ACHN (cell line): ENCODE data around the gene CCDC142.

Source experiments
- DNase-seq: peaks from one replicate; pipeline ENCODE4 v3.0.0-alpha.2; 2015
- in situ Hi-C: cut with HindIII; loops from 2 replicates; pipeline ENCODE4 v1.10.0; 2017; ENCODE audit warnings: low sequenced_read_pairs, low pct_ligation_motif_present, low pct_unique_long_range_greater_than_20kb

Gene CCDC142

DNA sequence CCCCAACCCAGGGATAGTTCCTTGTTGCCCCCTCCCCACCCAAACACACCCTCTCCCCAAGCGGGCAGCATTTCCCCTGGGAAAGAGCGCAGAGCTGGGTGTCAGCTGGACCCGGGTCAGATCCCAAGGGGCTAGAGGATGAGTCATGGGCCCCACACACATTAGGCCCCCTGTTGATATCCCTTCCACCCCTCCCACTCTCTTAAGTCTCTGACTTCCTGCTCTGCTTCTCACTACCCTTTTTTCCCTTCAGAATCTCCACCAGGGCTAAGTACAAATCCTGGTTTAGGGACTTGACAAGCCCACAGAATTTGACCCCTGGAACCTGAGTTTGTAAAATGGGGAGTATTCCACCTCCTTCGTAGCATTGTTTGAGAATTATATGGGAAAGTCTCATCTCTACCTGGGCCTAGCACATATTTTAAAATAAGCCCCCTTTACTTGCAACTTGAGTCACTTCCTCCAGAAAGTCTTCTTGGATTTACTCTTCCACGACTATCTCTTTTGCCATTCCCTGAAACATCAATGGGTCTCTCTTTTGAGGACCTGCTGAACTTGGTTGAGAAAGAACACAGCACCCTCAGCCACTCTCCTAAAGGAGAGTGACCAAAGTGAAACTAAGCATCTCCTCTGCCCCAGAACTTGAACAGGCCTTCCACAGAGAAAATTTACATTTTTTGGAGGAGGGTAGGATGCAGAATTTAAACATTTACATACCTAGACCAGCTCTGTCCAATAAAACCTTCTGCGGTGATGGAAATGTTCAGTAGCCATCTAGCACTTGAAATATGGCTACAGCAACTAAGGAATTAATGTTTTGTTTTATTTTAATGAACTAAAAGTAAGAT lies 45.7 kb downstream of the CCDC142 start:
- in situ Hi-C loops: no loop called here
- no peak for DNase-seq

- DNase-seq: no peak
- in situ Hi-C loops: no loop called here
These were observed 46.5 kb downstream of the CCDC142 start for GRCh38 chr2:74436111-74436805.

GRCh38 chr2:74430502-74430901 lies 52.3 kb downstream of the CCDC142 start:
- in situ Hi-C loops: no loop called here
- no peak for DNase-seq

DNA sequence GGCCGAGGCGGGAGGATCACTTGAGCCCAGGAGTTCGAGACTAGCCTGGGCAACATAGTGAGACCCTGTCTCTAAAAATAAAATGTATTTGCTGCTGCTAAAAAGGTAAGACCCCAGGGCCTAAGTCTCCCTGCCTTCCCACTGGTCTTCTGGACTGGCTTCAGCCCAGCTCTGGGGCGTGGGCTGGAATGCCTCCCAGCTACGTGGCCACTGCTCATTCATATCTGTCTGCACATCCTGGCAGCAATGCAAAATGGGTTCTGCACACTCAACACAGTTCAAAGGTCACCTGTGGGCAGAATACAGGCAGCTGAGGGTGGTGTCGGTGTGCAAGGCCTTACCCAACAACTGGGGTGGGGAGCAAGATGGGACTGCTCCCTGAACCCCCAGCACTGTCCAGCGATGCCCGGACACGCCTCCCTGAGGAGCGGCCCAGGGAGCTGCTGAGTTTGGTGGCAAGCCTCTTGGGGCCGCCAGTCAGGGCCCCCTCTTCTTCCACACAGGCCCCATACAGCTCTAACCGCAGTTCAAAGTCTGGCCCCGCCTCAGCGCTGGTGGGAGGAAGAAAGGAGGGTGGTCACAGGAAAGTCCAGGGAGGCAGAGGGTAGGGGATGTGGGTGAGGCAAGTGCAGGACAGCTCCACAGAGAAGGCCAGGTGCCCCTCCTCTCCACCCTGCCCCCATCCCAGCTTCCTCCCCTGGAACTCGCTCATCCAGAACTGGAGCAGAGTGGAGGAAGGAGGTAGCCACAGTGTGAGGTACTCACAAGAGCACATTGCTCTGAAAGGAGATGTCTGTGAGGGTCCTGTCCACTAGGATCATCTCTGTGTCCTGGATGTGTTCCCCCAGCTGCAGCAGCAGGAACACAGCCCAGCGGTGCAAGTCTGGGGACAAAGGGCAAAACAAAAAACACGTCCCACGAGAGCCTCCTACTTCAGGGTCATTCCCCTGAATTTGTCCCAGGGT lies 53.0 kb downstream of the CCDC142 start:
- DNase-seq: no peak
- in situ Hi-C loops: no loop called here

DNA sequence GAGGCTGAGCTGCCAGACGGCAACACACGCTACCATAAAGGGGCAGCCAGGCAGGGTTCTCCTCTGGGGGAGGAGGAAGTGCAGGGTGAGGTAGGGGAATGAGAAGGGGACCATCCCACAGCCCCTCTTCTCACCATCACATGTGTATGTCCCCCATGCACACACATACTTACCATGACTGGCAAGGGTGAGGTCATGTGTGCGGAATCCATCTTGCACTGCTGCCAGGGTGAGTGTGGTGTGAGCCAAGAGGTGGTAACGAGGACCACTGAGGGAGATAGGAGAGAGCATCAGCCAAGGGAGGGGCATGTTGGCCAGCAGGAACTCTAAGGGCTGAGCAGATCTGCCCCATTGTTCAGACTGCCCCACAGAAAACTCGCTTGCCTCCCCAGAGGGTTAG lies 54.1 kb downstream of the CCDC142 start:
- in situ Hi-C loops: no loop called here
- no peak for DNase-seq

DNA sequence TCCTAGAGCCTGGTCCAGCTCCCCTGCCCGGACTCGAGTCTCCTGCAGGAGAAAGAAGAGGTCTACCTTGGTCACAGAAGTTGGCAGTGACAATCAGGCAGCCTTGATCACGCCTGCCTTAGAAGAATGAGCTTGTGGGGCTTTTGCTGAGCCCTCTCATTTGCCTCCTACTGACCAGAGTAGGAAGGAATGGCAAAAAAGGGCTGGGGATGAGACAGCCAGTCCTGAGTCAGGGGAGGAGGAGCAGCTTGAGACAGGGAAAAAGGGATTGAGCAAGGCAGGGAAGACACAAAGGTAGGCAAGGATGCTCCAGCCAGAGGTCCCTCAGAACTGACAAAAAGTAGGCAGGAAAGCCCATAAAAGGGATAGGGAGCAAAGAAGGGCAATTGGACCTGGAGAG lies 55.2 kb downstream of the CCDC142 start:
- in situ Hi-C loops: no loop called here
- no peak for DNase-seq

DNA sequence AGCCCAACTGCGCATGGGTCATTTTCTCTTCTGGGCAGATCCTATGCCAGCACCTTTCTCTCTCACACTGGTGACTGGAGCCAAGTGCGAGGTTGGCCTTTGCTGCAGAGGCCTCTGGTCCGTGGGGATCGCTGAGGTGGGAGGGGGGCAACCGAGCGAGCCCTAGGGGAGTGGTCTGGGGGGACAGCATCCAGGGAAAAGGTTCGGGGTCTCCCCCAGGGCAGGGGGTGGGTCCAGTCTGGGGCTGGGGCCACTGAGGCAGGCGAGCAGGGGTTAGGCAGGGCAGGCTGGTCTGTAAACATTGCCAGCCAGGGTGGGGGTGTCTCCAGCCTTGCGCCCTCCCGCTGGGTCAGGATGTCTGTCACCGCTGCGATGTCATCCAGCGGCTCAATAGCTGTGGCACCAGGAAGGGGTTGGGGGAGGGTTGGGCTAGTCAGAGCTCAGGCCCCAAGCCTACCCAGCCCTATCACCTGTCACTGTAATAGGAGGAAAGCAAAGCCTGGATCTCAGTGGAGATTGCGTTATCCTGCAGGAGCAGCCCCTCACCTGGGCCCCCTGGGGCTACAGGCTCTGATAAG lies 56.5 kb downstream of the CCDC142 start:
- DNase-seq: no peak
- in situ Hi-C loops: no loop called here

DNA sequence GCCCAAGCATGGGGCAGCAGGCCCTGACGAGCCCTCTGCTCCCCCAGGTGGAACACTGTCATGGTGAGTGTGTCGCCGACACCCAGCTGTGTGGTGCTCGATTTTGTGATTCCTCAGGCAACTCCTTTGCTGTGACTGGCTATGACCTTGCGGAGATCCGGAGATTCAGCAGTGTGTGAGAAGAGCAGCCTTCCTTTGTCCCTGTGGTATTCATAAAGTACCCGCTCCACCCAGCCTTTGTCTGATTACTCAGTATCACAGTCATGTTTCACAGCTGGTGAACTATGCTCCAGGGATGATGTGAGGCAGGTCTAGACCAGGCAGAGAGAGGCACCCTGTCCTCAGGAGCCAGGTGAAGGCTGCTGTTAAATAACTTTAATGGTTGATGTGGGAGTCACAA lies 57.3 kb downstream of the CCDC142 start:
- no peak for DNase-seq
- in situ Hi-C loops: no loop called here

- in situ Hi-C loops: no loop called here
- DNase-seq: no peak
These were observed 57.8 kb downstream of the CCDC142 start for GRCh38 chr2:74424995-74425406.

DNA sequence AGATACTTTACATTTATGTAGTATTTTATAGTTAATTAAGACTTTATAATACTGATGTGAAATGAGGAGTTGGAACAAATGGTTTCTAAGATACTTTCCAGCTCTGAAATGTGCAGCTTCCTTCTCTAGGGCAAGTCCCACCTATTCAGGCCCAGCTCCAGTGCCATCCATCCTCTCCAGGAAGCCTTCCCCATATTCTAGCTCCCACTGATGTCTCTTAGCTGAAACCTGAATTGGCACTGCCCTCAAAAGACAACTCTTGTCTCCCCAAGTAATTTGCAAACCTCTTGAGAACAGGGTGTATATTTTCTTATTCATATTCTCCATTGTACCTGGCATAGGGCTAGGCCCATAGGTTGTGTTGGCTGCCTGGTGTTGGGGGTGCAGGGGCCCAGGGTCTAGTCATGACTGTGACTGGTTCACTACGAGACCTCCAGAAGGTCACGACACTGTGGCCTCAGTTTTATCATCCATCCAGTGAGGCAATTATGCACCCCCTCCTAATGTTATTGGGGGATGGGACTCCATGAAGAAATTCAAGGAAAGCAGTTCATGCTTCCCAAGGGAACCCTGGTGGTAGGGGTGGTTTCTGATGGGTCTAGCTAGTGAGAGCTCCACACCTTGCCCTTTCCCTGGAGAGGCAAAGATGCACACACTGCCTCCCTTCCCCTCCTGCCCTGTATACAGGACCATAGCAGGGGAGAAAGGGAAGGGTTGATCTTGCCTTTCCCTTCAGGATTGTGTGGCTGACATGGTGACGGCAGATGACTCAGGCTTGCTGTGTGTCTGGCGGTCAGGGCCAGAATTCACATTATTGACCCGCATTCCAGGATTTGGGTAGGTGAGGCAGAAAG lies 58.4 kb downstream of the CCDC142 start:
- DNase-seq: no peak
- in situ Hi-C loops: no loop called here
